IPS-20b (cell line): ENCODE measurements around the gene ABCC6.
A peak's percentile ranks its signal among the peaks of the same experiment; 100 is the strongest.
"Not testable (repeated sequence)": the region's sequence is repeated elsewhere in the genome, so short reads cannot be mapped to it uniquely, and the experiment has no call there.

ENCODE experiments used
- H3K27ac ChIP-seq: one replicate; pipeline ENCODE4 v1.5.1; 2013; ENCODE audit warnings: low read length
- H3K27me3 ChIP-seq: 2 replicates; pipeline ENCODE4 v1.6.1; 2013; ENCODE audit warnings: mild to moderate bottlenecking, low read length, inconsistent platforms; ENCODE audit not compliant: insufficient read depth
- H3K36me3 ChIP-seq: 2 replicates; pipeline ENCODE4 v1.6.1; 2013; ENCODE audit warnings: low read depth, mild to moderate bottlenecking, inconsistent platforms, low read length, moderate library complexity; ENCODE audit not compliant: insufficient read depth
- H3K4me1 ChIP-seq: 2 replicates; pipeline ENCODE4 v1.6.1; 2013; ENCODE audit warnings: mild to moderate bottlenecking, control low read depth, inconsistent platforms, low read length, moderate library complexity; ENCODE audit not compliant: insufficient read depth
- H3K4me3 ChIP-seq: 2 replicates; pipeline ENCODE4 v1.5.1; 2013; ENCODE audit warnings: mild to moderate bottlenecking, low read length, inconsistent platforms
- H3K9ac ChIP-seq: 2 replicates; pipeline ENCODE4 v1.6.1; 2013; ENCODE audit warnings: low read depth, mild to moderate bottlenecking, inconsistent platforms, low read length, moderate library complexity
- H3K9me3 ChIP-seq: 2 replicates; pipeline ENCODE4 v1.6.1; 2013; ENCODE audit warnings: mild to moderate bottlenecking, low read depth, low read length, inconsistent platforms; ENCODE audit not compliant: insufficient read depth

ABCC6 gene

DNA sequence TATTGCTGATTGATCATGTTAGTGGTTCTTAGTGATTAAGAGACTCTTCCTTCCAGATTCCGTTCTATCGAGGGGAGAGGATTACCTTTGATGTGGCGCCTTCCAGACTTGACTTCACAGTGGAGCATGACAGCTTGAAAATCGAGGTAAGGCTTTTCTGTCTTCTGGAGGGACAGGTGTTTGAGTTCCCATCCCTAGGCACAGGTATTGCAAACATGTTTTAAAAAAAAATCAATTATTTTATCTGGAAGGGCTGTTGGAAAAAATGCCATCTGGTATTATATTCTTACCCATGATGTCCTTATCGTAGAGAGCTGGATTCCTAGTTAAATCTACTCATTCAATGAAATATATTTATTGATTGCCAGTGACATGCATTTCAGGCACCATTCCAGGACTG lies 29.1 kb upstream of the ABCC6 start:
- not testable (repeated sequence) for H3K4me3 ChIP-seq, H3K4me1 ChIP-seq, H3K27ac ChIP-seq

DNA sequence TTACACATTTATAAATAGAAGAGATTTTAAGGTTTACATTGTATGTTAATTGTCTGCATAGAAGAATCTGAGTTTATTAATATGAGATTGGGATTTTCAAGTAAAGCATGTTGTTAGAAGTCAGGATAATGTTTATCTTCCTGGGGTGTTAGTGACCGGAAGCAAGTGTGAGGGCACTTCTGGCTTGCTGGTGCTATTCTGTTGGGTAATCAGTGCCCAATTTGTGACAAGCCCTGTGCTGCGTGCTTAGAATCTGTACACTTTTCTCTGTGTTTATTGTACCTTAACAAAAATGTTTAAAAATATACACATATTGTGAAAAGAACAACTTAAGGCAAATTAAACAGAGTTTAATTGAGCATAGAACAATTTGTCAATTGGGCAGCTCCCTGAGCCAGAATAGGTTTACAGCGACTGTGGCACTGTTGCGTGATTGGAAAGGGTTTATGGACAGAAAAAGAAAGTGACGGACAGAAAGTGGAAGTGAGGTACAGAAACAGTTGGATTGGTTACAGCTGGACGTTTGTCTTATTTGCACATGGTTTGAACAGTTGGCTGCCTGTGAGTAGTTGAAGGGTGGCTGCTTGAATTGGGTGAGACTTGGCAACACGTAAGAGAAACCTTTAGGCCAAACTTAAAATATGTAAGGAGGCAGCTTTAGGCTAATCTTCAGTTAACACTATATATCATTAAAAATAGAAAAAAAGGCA lies 26.5 kb upstream of the ABCC6 start:
- not testable (repeated sequence) for H3K4me3 ChIP-seq, H3K36me3 ChIP-seq, H3K27ac ChIP-seq, H3K9ac ChIP-seq, H3K4me1 ChIP-seq, H3K9me3 ChIP-seq, H3K27me3 ChIP-seq

More for the DNA sequence above, 29.1 kb upstream of the ABCC6 start:
- not testable (repeated sequence) for H3K27me3 ChIP-seq, H3K36me3 ChIP-seq, H3K9me3 ChIP-seq, H3K9ac ChIP-seq

DNA sequence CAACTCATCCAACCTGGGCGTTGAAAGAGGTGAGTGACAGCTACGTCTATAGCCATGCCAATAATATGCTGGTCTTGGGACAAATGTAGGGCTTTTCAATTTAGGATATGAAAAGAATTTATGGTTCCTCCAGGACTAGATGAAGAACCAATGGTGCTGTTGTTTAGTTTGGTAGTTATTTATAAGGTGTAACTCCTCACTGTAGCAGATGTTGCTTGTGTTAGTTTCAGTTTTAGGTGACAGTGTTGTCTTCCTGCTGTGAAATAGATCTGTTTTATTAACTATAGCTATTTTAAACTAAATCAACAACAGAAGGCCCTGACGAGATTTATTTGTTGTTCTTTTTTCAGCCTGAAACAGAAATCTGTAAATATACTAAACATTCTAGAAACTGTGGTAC lies 24.1 kb upstream of the ABCC6 start:
- H3K4me3 ChIP-seq, H3K36me3 ChIP-seq: not testable (repeated sequence)

DNA sequence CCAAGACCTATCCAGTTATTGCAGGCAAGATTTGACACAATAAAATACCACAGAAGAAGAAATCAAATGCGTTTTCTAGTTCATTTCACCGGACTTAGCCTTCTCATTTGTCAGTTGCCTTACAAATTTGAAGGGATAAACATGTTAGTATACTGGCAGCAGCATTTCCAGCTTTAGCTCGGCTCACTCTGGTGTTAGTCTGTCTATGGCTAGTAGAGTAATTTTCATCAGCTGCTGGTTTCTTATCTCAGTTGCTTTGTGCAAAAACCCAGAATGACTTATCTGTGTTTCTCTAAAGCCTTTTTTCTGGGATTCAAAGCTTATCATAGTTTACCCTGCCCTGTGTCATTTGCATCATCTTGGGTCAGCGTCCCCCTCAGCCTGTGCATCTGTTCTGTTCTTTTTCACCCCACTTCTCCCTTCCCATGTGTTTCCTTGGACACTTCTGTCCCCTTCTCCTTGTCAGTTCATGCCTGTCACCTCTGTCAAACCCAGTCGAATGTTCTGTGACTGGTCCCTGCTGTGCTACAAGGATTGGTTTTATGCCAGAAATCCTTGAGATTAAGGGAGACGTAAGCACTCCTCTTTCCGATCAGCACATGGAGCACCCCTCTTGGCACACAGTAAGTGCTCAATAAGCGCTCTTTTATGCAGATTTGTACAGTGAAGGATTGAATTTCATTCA lies 23.4 kb upstream of the ABCC6 start:
- not testable (repeated sequence) for H3K27ac ChIP-seq, H3K4me1 ChIP-seq, H3K36me3 ChIP-seq, H3K9me3 ChIP-seq, H3K27me3 ChIP-seq, H3K9ac ChIP-seq, H3K4me3 ChIP-seq

More for the DNA sequence above, 24.1 kb upstream of the ABCC6 start:
- H3K4me1 ChIP-seq, H3K9ac ChIP-seq, H3K27me3 ChIP-seq, H3K27ac ChIP-seq, H3K9me3 ChIP-seq: not testable (repeated sequence)

DNA sequence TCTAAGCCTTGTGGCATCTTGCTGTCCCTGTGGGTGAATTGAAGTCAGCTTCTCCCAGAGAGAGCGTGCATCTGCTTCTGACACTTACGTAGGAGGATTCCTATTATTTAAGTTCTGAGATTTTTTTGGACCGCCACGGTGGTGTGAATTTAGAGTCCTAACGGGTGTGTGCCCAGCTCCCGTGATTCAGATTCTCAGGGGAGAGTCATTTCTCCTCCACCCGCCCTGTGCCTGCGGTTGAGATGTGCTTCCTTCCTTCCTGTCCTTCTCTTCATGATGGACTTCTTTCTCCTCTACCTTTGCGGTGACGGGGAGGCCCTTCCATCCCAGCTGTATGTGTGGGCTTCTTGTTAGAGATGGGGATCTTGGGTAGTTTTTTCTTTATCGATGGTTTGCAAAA lies 20.6 kb upstream of the ABCC6 start:
- H3K27ac ChIP-seq, H3K36me3 ChIP-seq, H3K27me3 ChIP-seq, H3K9me3 ChIP-seq, H3K9ac ChIP-seq, H3K4me1 ChIP-seq, H3K4me3 ChIP-seq: not testable (repeated sequence)

DNA sequence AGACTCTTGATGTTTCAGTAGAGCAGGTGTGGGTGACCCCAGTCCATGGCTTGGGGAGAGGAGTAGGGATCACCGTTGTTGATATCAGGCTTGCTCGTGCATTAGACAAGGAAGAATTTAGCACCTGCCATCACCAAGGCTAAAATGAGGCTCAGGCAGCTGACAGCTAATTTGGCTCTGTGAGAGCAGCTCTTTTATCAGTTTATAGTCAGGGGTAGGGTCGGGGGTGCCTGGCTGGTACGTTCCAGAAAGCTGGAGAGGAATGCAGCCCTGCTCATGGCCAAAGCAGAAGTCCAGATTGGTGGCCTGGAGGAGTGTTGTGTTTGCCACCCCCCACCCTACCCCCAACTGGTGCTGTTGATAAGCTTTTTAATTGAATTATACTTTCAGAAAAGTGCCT lies 17.4 kb upstream of the ABCC6 start:
- H3K9ac ChIP-seq, H3K36me3 ChIP-seq, H3K4me3 ChIP-seq, H3K9me3 ChIP-seq, H3K4me1 ChIP-seq, H3K27ac ChIP-seq, H3K27me3 ChIP-seq: not testable (repeated sequence)

DNA sequence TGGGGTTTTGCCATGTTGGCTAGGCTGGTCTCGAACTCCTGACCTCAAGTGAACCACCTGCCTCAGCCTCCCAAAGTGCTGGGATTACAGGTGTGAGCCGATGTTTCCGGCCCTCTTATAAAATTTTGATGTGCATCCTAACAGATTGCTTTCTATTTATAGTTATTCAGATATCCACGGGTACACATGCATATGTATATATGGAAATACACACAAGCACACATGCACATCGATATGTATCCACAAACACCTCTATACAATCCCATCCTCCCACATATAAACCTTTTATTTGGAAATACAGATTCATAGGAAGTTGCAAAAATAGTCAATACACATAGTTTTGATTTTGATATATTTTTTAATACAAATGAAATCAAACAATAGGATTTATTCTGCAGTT lies 14.4 kb upstream of the ABCC6 start:
- not testable (repeated sequence) for H3K4me3 ChIP-seq, H3K27me3 ChIP-seq

DNA sequence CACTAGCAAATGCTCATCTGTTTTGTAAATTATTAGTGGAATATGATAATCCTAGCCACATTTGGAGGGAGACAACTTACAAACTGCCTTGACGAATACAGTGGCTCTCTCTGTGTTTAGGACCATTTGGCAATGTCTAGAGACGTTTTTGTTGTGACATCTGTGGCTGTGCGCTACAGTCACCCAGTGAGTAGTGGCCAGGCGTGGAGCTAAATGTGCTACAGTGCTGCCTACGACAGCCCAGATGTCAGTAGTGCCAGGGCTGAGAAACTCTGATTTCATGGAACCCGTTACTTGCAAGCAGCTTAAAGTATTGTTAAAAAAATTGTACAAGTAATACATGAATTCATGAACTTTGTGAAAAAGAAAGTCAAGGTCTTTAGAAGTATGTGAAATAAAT lies 13.8 kb upstream of the ABCC6 start:
- not testable (repeated sequence) for H3K4me1 ChIP-seq, H3K9me3 ChIP-seq, H3K4me3 ChIP-seq, H3K27ac ChIP-seq, H3K9ac ChIP-seq, H3K36me3 ChIP-seq, H3K27me3 ChIP-seq

More for the DNA sequence above, 14.4 kb upstream of the ABCC6 start:
- not testable (repeated sequence) for H3K36me3 ChIP-seq, H3K27ac ChIP-seq, H3K9ac ChIP-seq, H3K9me3 ChIP-seq, H3K4me1 ChIP-seq

DNA sequence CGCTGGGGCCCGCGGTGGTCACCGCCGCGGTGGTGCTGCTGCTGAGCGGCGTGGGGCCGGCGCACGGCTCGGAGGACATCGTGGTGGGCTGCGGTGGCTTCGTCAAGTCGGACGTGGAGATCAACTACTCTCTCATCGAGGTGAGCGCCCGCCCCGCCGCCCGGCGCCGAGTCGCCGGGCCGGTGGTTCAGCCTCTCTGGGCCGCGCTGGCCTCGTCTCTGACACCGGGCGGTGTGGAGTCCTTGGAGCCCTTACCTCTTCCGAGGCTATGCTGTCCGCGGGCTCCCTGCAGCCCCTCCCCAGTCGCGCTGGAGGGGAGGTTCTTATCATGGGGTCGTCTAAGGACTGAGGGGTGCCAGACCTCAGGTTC lies 9.4 kb upstream of the ABCC6 start:
- not testable (repeated sequence) for H3K4me1 ChIP-seq, H3K9ac ChIP-seq, H3K27ac ChIP-seq, H3K9me3 ChIP-seq, H3K36me3 ChIP-seq, H3K4me3 ChIP-seq, H3K27me3 ChIP-seq

DNA sequence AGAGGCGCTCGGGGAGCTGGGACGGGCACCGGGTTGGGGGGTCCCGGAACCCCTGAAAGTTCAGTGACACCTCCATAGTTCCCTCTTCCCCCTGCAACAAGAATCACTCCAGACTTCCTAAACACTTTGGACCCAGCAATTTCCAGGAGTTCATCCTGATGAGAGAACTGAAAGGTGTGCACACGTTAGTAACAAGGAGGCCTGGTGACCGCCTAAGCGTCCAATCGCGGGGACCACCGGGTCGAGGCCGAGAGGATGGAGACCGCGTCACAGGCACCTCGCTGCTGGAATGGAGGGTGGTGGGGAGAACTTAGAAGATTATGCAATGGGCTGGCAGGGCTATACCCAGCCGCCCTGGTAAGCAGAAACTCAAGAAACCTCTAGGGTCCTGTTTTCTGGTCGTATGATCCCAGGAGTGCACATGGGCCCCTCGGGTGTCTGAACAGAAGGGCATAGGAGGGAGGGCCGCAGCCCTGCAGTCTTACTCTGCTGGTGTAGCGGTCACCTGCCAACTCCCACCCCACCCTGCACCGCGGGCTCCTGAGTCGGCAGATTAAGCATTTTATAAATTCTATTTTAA lies 458 bp upstream of the ABCC6 start:
- H3K27ac ChIP-seq, H3K9me3 ChIP-seq, H3K9ac ChIP-seq, H3K36me3 ChIP-seq, H3K27me3 ChIP-seq, H3K4me1 ChIP-seq: not testable (repeated sequence)
- peak overlapping the region; percentile 38; the same call in 1 of the 2 replicates for H3K4me3 ChIP-seq

DNA sequence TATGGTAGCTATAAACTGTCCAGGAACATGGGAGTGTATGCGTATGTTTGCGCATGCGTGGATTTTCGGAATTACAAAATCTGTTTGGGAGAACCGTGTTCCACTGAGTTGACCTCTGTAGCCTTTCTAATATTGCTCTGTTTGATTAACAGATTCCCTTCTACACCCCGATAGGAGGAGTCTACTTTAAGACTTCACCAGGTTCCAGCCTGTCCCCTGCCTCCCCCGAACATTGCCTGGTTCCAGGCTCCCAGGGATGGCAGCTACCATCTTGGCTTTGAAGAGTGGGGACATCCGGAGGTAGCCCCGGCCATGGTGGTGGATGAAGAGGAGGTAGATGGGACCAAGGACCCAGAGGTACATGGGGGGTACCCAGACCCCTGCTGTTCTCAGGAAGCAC lies 1.9 kb downstream of the ABCC6 start:
- not testable (repeated sequence) for H3K4me3 ChIP-seq, H3K27me3 ChIP-seq, H3K27ac ChIP-seq, H3K9ac ChIP-seq, H3K9me3 ChIP-seq, H3K36me3 ChIP-seq, H3K4me1 ChIP-seq

DNA sequence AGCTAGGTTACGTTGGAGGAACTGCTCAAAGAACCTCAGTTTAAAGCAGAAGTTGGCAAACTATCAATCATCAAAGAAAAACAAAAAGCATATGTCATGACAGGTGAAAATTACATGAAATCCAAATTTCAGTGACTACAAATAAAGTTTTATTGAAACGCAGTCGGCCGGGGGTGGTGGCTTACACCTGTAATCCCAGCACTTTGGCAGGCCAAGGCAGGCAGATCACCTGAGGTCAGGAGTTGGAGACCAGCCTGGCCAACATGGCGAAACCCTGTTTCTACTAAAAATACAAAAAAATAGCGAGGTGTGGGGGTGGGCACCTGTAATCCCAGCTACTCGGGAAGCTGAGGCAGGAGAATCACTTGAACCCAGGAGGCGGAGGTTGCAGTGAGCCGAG lies 2.8 kb downstream of the ABCC6 start:
- not testable (repeated sequence) for H3K27me3 ChIP-seq, H3K9me3 ChIP-seq, H3K4me1 ChIP-seq, H3K4me3 ChIP-seq, H3K27ac ChIP-seq, H3K9ac ChIP-seq, H3K36me3 ChIP-seq
